Calu3 (cell line): ENCODE results near the gene CDH2. TPM values are rescaled to one million over a fixed set of nuclear protein-coding genes. Genes with fewer than 3 reads are reported as not detected.

ENCODE experiments used
- BruUV-seq: library from RNA; stranded (reverse); fragments of 400-500 nt; replicated peaks from 2 replicates; lab custom pipeline; 2021; lab: Mats Ljungman, UMichigan
- CTCF ChIA-PET: fragments of 300-600 bp; sonication (Branson Sonifier 250); formaldehyde crosslinking; loops from one replicate; lab custom pipeline; 2022; ENCODE audit warnings: antibody characterized with exemption; lab: Charles Lee
- DNase-seq: peaks from one replicate; pipeline ENCODE4 v3.0.0; 2022
- H3K27ac Mint-ChIP-seq: one replicate; pipeline ENCODE4 v1.8.0; 2022; ENCODE audit warnings: mixed read lengths; ENCODE audit not compliant: unreplicated experiment
- H3K27me3 Mint-ChIP-seq: one replicate; pipeline ENCODE4 v1.8.0; 2022; ENCODE audit warnings: mixed read lengths; ENCODE audit not compliant: unreplicated experiment
- H3K36me3 Mint-ChIP-seq: one replicate; pipeline ENCODE4 v1.8.0; 2022; ENCODE audit warnings: mild to moderate bottlenecking, moderate library complexity, mixed read lengths; ENCODE audit not compliant: insufficient read depth, unreplicated experiment
- H3K4me1 Mint-ChIP-seq: one replicate; pipeline ENCODE4 v1.8.0; 2022; ENCODE audit warnings: mild to moderate bottlenecking, low read depth, mixed read lengths; ENCODE audit not compliant: unreplicated experiment
- H3K4me3 Mint-ChIP-seq: one replicate; pipeline ENCODE4 v1.8.0; 2022; ENCODE audit warnings: mild to moderate bottlenecking, low read depth, moderate library complexity, mixed read lengths; ENCODE audit not compliant: unreplicated experiment
- H3K9me3 Mint-ChIP-seq: one replicate; pipeline ENCODE4 v1.8.0; 2022; ENCODE audit warnings: low read depth, mixed read lengths; ENCODE audit not compliant: unreplicated experiment
- CTCF ChIP-seq: fragments of 200-600 bp; IDR thresholded peaks from one replicate; pipeline ENCODE4 v1.8.0; 2022; ENCODE audit warnings: antibody characterized with exemption; ENCODE audit not compliant: unreplicated experiment
- intact Hi-C: fragments of 100-400 bp; cut with micrococcal nuclease; formaldehyde crosslinking; loops from one replicate; pipeline ENCODE4 v1.10.0; 2022; ENCODE audit not compliant: unreplicated experiment
- total RNA-seq: library from RNA; stranded (reverse); gene quantifications from 2 replicates; pipeline ENCODE4 v1.2.3, GENCODE V29; 2022

Gene CDH2
- total RNA-seq, 1 experiment from 2014 or later: 2.3 TPM

DNA sequence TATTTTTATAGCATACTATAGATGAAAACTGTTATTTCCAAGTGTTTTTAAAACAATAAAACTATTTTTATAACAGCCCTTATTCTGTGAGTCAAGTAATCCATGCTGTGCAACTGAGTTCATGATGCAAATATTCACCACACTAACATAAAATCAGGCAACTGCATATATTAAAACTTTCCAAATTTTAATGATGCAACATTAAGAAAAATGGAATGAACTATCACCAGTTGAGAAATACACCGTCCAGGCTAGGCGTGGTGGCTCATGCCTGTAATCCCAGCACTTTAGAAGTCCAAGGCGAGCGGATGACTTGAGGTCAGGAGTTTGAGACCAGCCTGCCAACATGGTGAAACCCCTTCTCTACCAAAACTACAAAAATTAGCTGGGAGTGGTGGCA lies 114.5 kb downstream of the CDH2 start:
- H3K27me3 Mint-ChIP-seq: no peaks in the 10 kb centered on the region
- H3K27ac Mint-ChIP-seq: no peak overlapping the region
- BruUV-seq: no TSS peak
- no peak overlapping the region for H3K4me3 Mint-ChIP-seq
- H3K9me3 Mint-ChIP-seq: peaks cover 3% of the 10 kb centered on the region
- intact Hi-C loops: no loop called here
- DNase-seq: no peak
- CTCF ChIA-PET: no interaction called here
- H3K4me1 Mint-ChIP-seq: peaks cover 24% of the 10 kb centered on the region
- H3K36me3 Mint-ChIP-seq: no peaks in the 10 kb centered on the region
- TF ChIP-seq CTCF: no peak

DNA sequence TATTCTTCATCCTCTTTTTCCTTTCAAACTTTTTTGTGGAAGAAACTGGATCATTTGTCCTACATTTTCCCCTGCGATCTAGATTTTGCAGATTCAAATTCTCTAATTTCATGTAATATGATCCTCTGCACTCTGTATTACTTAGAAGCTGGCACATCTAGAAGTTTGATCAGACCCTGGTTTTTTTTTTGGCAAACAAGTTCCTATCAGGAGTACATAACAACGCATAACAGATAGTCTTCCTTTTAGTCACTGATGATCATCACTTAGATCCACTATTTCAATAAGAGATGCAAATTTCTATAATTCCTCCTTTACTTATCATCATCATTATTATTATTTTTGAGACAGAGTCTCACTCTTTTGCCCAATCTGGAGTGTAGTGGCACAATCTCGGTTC lies 117.1 kb downstream of the CDH2 start:
- intact Hi-C loops: no loop called here
- Mint-ChIP-seq H3K9me3 (peaks cover 5% of the 10 kb centered on the region), H3K4me1 (peaks cover 12% of the 10 kb centered on the region), H3K27me3 (no peaks in the 10 kb centered on the region), H3K27ac (no peak overlapping the region), H3K4me3 (no peak overlapping the region), H3K36me3 (no peaks in the 10 kb centered on the region)
- CTCF ChIA-PET: no interaction called here
- no peak for TF ChIP-seq CTCF
- no TSS peak for BruUV-seq
- DNase-seq: no peak

DNA sequence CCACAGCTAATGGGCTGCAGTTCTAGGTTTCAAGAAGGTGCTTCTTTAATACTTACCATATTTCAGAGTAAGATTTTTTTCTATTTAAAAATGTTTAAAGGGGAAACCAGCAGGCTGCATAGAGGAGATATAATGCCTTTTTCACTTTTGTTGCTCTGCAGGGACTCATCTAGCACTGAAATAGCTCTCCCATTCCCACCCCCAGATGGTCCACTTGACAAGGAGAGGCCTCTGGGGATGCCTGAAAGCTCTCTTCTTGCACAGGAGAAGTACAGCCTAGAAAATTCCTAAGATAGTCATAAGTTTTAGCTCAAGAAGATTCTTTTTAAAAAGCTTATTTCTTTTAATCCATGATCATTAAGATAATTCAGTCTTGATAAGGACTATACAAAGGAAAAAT lies 126.4 kb downstream of the CDH2 start:
- no peak overlapping the region for H3K27ac Mint-ChIP-seq
- CTCF ChIA-PET: no interaction called here
- DNase-seq: no peak
- H3K27me3 Mint-ChIP-seq: no peaks in the 10 kb centered on the region
- H3K36me3 Mint-ChIP-seq: no peaks in the 10 kb centered on the region
- intact Hi-C loops: no loop called here
- no peak overlapping the region for H3K4me3 Mint-ChIP-seq
- TF ChIP-seq CTCF: no peak
- no peaks in the 10 kb centered on the region for H3K4me1 Mint-ChIP-seq
- BruUV-seq: no TSS peak
- H3K9me3 Mint-ChIP-seq: peaks cover 2% of the 10 kb centered on the region

DNA sequence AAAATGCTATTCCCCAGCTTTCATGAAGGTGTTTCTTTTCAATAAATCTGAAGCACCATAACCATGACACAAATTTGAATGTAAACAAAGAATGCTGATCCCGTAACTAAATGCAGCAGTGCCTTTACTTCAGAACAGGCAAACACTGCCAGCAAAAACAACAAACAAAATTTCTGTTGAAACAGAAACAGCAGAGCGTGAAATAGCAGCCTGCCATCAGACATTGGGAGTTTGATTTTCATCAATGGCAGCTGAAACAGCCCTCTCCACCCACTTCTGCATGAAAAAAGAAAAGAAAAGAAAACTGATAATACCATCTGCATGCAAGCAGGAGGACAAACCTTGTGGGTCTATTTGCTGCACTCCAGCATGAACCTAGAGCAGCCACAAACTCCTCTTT lies 128.3 kb downstream of the CDH2 start:
- CTCF ChIA-PET: interaction anchor here (0.5 kb wide), 1 partner anchor 71 kb away, joined by 3 read pairs; no protein-coding TSS in a partner anchor
- DNase-seq: no peak
- intact Hi-C loops: no loop called here
- TF ChIP-seq CTCF: no peak
- Mint-ChIP-seq H3K4me3 (no peak overlapping the region), H3K27me3 (no peaks in the 10 kb centered on the region), H3K4me1 (peaks cover 8% of the 10 kb centered on the region), H3K27ac (no peak overlapping the region), H3K36me3 (no peaks in the 10 kb centered on the region), H3K9me3 (no peaks in the 10 kb centered on the region)
- no TSS peak for BruUV-seq
